ENCODE measurements around the gene PCDHGC4.

PCDHGC4 gene

GRCh38 chr5:141512911-141513626 lies 28.2 kb downstream of the PCDHGC4 start:
- no peak for DNase-seq

GRCh38 chr5:141513627-141514329 lies 28.9 kb downstream of the PCDHGC4 start:
- DNase-seq = no peak

- DNase-seq = no peak
These were observed 29.7 kb downstream of the PCDHGC4 start for GRCh38 chr5:141514330-141515133.

GRCh38 chr5:141515141-141515540 lies 30.3 kb downstream of the PCDHGC4 start:
- DNase-seq = no peak

GRCh38 chr5:141515946-141516671 lies 31.3 kb downstream of the PCDHGC4 start:
- no peak for DNase-seq

GRCh38 chr5:141516672-141517025 lies 31.8 kb downstream of the PCDHGC4 start:
- no peak for DNase-seq

- no peak for DNase-seq
These were observed 32.5 kb downstream of the PCDHGC4 start for GRCh38 chr5:141517312-141517711.

GRCh38 chr5:141517880-141518617 lies 33.2 kb downstream of the PCDHGC4 start:
- no peak for DNase-seq

GRCh38 chr5:141518618-141519015 lies 33.8 kb downstream of the PCDHGC4 start:
- DNase-seq = no peak

GRCh38 chr5:141519605-141520565 lies 35.1 kb downstream of the PCDHGC4 start:
- DNase-seq = peak; percentile 26 to 36

- DNase-seq = peak; percentile 78 to 84
These were observed 36.5 kb downstream of the PCDHGC4 start for GRCh38 chr5:141521244-141521781.

- no peak for DNase-seq
These were observed 37.5 kb downstream of the PCDHGC4 start for GRCh38 chr5:141522301-141522700.

- DNase-seq = no peak
These were observed 39.2 kb downstream of the PCDHGC4 start for GRCh38 chr5:141523991-141524390.

GRCh38 chr5:141524604-141525597 lies 40.1 kb downstream of the PCDHGC4 start:
- DNase-seq = peak; percentile 18 to 36

- no peak for DNase-seq
These were observed 40.8 kb downstream of the PCDHGC4 start for GRCh38 chr5:141525653-141526052.

- no peak for DNase-seq
These were observed 42.6 kb downstream of the PCDHGC4 start for GRCh38 chr5:141527426-141527825.

GRCh38 chr5:141528291-141528984 lies 43.6 kb downstream of the PCDHGC4 start:
- DNase-seq = no peak

- DNase-seq = no peak
These were observed 44.2 kb downstream of the PCDHGC4 start for GRCh38 chr5:141529002-141529401.

- no peak for DNase-seq
These were observed 45.0 kb downstream of the PCDHGC4 start for GRCh38 chr5:141529873-141530272.

Measured in AML-193 (cell line).